H1 (cell line): ENCODE measurements around the gene TSPAN17. TPM values are rescaled to one million over a fixed set of nuclear protein-coding genes. Genes with fewer than 3 reads are reported as not detected.

ENCODE experiments used
- CTCF ChIA-PET: fragments of 300-600 bp; sonication (Branson Sonifier 250); formaldehyde crosslinking; loops from one replicate; lab custom pipeline; 2021; ENCODE audit not compliant: partially characterized antibody; lab: Charles Lee
- POLR2A ChIA-PET: fragments of 300-600 bp; sonication (Branson Sonifier 250); formaldehyde crosslinking; loops from one replicate; lab custom pipeline; 2021; ENCODE audit warnings: inconsistent platforms; ENCODE audit not compliant: partially characterized antibody; lab: Charles Lee
- DNase-seq, 2 experiments: peaks; one replicate each; pipeline versions ENCODE4 v3.0.0 to v3.0.0-alpha.2; 2010 to 2022; ENCODE audit warnings: low spot score in 2 of 2, low read depth in 1 of 2, mixed read lengths in 1 of 2
- FAIRE-seq: peaks from 2 replicates; lab custom pipeline; 2011; peaks lifted over from hg19 to GRCh38; lab: Jason Lieb, UNC
- H2AFZ ChIP-seq: 2 replicates; pipeline ENCODE4 v1.8.1; 2012; ENCODE audit warnings: low read length, inconsistent platforms
- H2AK5ac ChIP-seq: 2 replicates; pipeline ENCODE4 v1.6.1; 2013; ENCODE audit warnings: low read depth, low read length
- H2BK120ac ChIP-seq: replicated peaks from 2 replicates; pipeline ENCODE3; 2013; ENCODE audit warnings: low read depth, low read length, inconsistent platforms
- H2BK12ac ChIP-seq: 2 replicates; pipeline ENCODE4 v1.6.1; 2013; ENCODE audit warnings: low read depth, low read length
- H2BK15ac ChIP-seq: 2 replicates; pipeline ENCODE4 v1.6.1; 2013; ENCODE audit warnings: low read length
- H2BK20ac ChIP-seq: 2 replicates; pipeline ENCODE4 v1.6.1; 2013; ENCODE audit warnings: low read length
- H2BK5ac ChIP-seq: 2 replicates; pipeline ENCODE4 v1.6.1; 2013; ENCODE audit warnings: low read depth, low read length
- H3K14ac ChIP-seq: 2 replicates; pipeline ENCODE4 v1.6.1; 2013; ENCODE audit warnings: inconsistent platforms; ENCODE audit not compliant: insufficient read length
- H3K18ac ChIP-seq: 2 replicates; pipeline ENCODE4 v1.6.1; 2013; ENCODE audit warnings: low read length; ENCODE audit errors: extremely low read depth
- H3K23ac ChIP-seq: 2 replicates; pipeline ENCODE4 v1.6.1; 2013; ENCODE audit warnings: inconsistent platforms; ENCODE audit not compliant: insufficient read length
- H3K23me2 ChIP-seq: 2 replicates; pipeline ENCODE4 v1.6.1; 2013; ENCODE audit warnings: low read depth, low read length
- H3K27ac ChIP-seq: 2 replicates; pipeline ENCODE4 v1.6.1; 2011; ENCODE audit warnings: low read depth, low read length, inconsistent platforms
- H3K27me3 ChIP-seq, 4 experiments: replicated peaks in 1 of 4; 1 replicate in 1 of 4; 2 replicates in 3 of 4; pipeline versions ENCODE4 v1.6.1 to v1.8.1; 2011 to 2013; ENCODE audit warnings: low read length in 3 of 4, mild to moderate bottlenecking in 3 of 4, inconsistent platforms in 2 of 4, mixed read lengths in 2 of 4, moderate library complexity in 1 of 4; ENCODE audit not compliant: control insufficient read depth in 3 of 4, insufficient read depth in 3 of 4; ENCODE audit errors: extremely low read depth in 1 of 4
- H3K36me3 ChIP-seq, 4 experiments: 2 replicates each; pipeline versions ENCODE4 v1.6.1 to v1.8.1; 2011 to 2013; ENCODE audit warnings: mild to moderate bottlenecking in 4 of 4, low read length in 3 of 4, moderate library complexity in 2 of 4, control low read depth in 1 of 4, inconsistent platforms in 1 of 4; ENCODE audit not compliant: insufficient read depth in 4 of 4, control insufficient read depth in 2 of 4
- H3K4ac ChIP-seq: replicated peaks from 2 replicates; pipeline ENCODE3; 2013; ENCODE audit warnings: low read length, low read depth, mixed read lengths, inconsistent platforms; ENCODE audit not compliant: insufficient read length
- H3K4me1 ChIP-seq, 4 experiments: replicated peaks in 1 of 4; 1 replicate in 1 of 4; 2 replicates in 3 of 4; pipeline versions ENCODE4 v1.6.1 to v1.8.1; 2011 to 2013; ENCODE audit warnings: low read length in 3 of 4, inconsistent platforms in 2 of 4, mixed read lengths in 1 of 4; ENCODE audit not compliant: insufficient read depth in 4 of 4, control insufficient read depth in 3 of 4
- H3K4me2 ChIP-seq, 2 experiments: 2 replicates each; pipeline versions ENCODE4 v1.6.1 to v1.8.1; 2011 to 2013; ENCODE audit warnings: low read depth in 2 of 2, low read length in 2 of 2, control low read depth in 1 of 2, inconsistent platforms in 1 of 2, mild to moderate bottlenecking in 1 of 2; ENCODE audit not compliant: insufficient read depth in 1 of 2
- H3K4me3 ChIP-seq, 4 experiments: fragments of 200-600, 300-600 bp in 1 of 4; sonication (generic), shearing (Covaris generic), sonication (Bioruptor Twin) in 1 of 4; 2 replicates each; pipeline versions ENCODE4 v1.5.1 to v1.8.1; 2011 to 2016; ENCODE audit warnings: low read length in 4 of 4, low read depth in 3 of 4, control low read depth in 2 of 4, inconsistent platforms in 2 of 4, mild to moderate bottlenecking in 2 of 4, mixed read lengths in 1 of 4, moderate library complexity in 1 of 4; ENCODE audit not compliant: insufficient read depth in 2 of 4; ENCODE audit errors: extremely low read depth in 1 of 4
- H3K56ac ChIP-seq: replicated peaks from 2 replicates; pipeline ENCODE3; 2013; ENCODE audit warnings: low read depth, mild to moderate bottlenecking, mixed read lengths, low read length, inconsistent platforms; ENCODE audit not compliant: insufficient read length
- H3K79me1 ChIP-seq: 2 replicates; pipeline ENCODE4 v1.6.1; 2013; ENCODE audit warnings: low read depth, low read length, control low read depth
- H3K79me2 ChIP-seq, 2 experiments: 2 replicates each; pipeline versions ENCODE4 v1.6.1 to v1.8.1; 2012 to 2013; ENCODE audit warnings: low read length in 2 of 2, mild to moderate bottlenecking in 2 of 2, inconsistent platforms in 1 of 2; ENCODE audit not compliant: insufficient read depth in 2 of 2, control insufficient read depth in 1 of 2
- H3K9ac ChIP-seq, 4 experiments: replicated peaks in 1 of 4; 1 replicate in 1 of 4; 2 replicates in 3 of 4; pipeline versions ENCODE4 v1.6.1 to v1.8.1; 2011 to 2013; ENCODE audit warnings: low read depth in 3 of 4, low read length in 3 of 4, control low read depth in 2 of 4, mild to moderate bottlenecking in 2 of 4, moderate library complexity in 2 of 4, inconsistent platforms in 1 of 4; ENCODE audit errors: extremely low read depth in 1 of 4
- H3K9me3 ChIP-seq, 2 experiments: 2 replicates each; pipeline versions ENCODE4 v1.6.1 to v1.8.1; 2012 to 2013; ENCODE audit warnings: mild to moderate bottlenecking in 2 of 2, moderate library complexity in 2 of 2, control low read depth in 1 of 2, inconsistent platforms in 1 of 2, low read depth in 1 of 2, low read length in 1 of 2, mixed read lengths in 1 of 2; ENCODE audit not compliant: insufficient read depth in 2 of 2
- H4K20me1 ChIP-seq, 2 experiments: replicated peaks in 1 of 2; 2 replicates each; pipeline versions ENCODE3 to v1.8.1; 2011 to 2013; ENCODE audit warnings: inconsistent platforms in 2 of 2, low read length in 2 of 2, mild to moderate bottlenecking in 1 of 2; ENCODE audit not compliant: insufficient read depth in 2 of 2, control insufficient read depth in 1 of 2
- H4K5ac ChIP-seq: 2 replicates; pipeline ENCODE4 v1.6.1; 2013; ENCODE audit warnings: low read length, low read depth, mixed read lengths, inconsistent platforms; ENCODE audit not compliant: insufficient read length
- H4K8ac ChIP-seq: 2 replicates; pipeline ENCODE4 v1.8.0; 2013; ENCODE audit warnings: mild to moderate bottlenecking, moderate library complexity, low read length, inconsistent platforms; ENCODE audit not compliant: insufficient read depth; ENCODE audit errors: extremely low read depth
- H4K91ac ChIP-seq: replicated peaks from 2 replicates; pipeline ENCODE3; 2013; ENCODE audit warnings: low read length, mixed read lengths, inconsistent platforms; ENCODE audit not compliant: insufficient read length
- CEBPB ChIP-seq: IDR thresholded peaks from 2 replicates; pipeline ENCODE4 v1.6.1; 2012; ENCODE audit warnings: low read depth, low read length
- CHD2 ChIP-seq: IDR thresholded peaks from 2 replicates; pipeline ENCODE4 v1.6.1; 2012; ENCODE audit warnings: low read length, improper control_type of control experiment
- EGR1 ChIP-seq: IDR thresholded peaks from 2 replicates; pipeline ENCODE4 v1.6.1; 2011; ENCODE audit warnings: low read depth, low read length, borderline replicate concordance
- FOSL1 ChIP-seq: IDR thresholded peaks from 2 replicates; pipeline ENCODE4 v1.6.1; 2011; ENCODE audit warnings: mild to moderate bottlenecking, low read depth, low read length, moderate library complexity; ENCODE audit not compliant: insufficient read depth
- MAFK ChIP-seq: IDR thresholded peaks from 2 replicates; pipeline ENCODE4 v1.6.1; 2012; ENCODE audit warnings: low read depth, mild to moderate bottlenecking, improper control_type of control experiment, low read length
- NANOG ChIP-seq: IDR thresholded peaks from 2 replicates; pipeline ENCODE4 v1.6.1; 2011; ENCODE audit warnings: low read length, low read depth, mild to moderate bottlenecking, inconsistent platforms; ENCODE audit not compliant: insufficient read depth, poor library complexity, severe bottlenecking
- POLR2A ChIP-seq, 2 experiments: IDR thresholded peaks; 1 replicate in 1 of 2; 2 replicates in 1 of 2; pipeline ENCODE4 v1.6.1; 2011; ENCODE audit warnings: low read depth in 2 of 2, low read length in 2 of 2, mild to moderate bottlenecking in 2 of 2; ENCODE audit errors: control extremely low read depth in 1 of 2
- SUZ12 ChIP-seq: fragments of 200-600 bp; sonication (generic); IDR thresholded peaks from 2 replicates; pipeline ENCODE4 v1.6.1; 2012; ENCODE audit warnings: mild to moderate bottlenecking, inconsistent platforms, low read length, moderate library complexity, mixed read lengths
- WGBS, 2 experiments: shearing (Covaris generic) in 1 of 2; methylation state at CpG; one replicate each; pipeline versions ENCODE4 v1.1.6 to v1.1.7; 2013 to 2015; ENCODE audit warnings: low lambda C conversion rate in 2 of 2, mixed read lengths in 2 of 2, inconsistent platforms in 1 of 2, low coverage in 1 of 2, missing lambda C conversion rate in 1 of 2; ENCODE audit not compliant: insufficient replicate concordance in 2 of 2, insufficient coverage in 1 of 2, insufficient read length in 1 of 2; ENCODE audit errors: extremely low coverage in 1 of 2, missing lambda C conversion rate in 1 of 2; 5-methylcytosine and 5-hydroxymethylcytosine counted together
- polyA plus RNA-seq, 7 experiments: library from polyadenylated mRNA; depleted of rRNA in 3 of 7; stranded (reverse) in 5 of 7; unstranded in 2 of 7; fragments of >200 nt in 5 of 7; fragments of 200-250 nt in 2 of 7; gene quantifications; 1 replicate in 5 of 7; 2 replicates in 1 of 7; 4 replicates in 1 of 7; pipeline versions ENCODE4 v1.2.1 to v1.2.3, GENCODE V29; 2011 to 2013; ENCODE audit warnings: missing spikeins in 2 of 7, mixed read lengths in 2 of 7
- total RNA-seq: library from RNA; stranded (reverse); fragmentation: NEBNext Ultra II Directional; extraction: Animal tissue kit (Norgen Biotek cat#: 25700); gene quantifications from 2 replicates; pipeline ENCODE4 v1.2.1, GENCODE V29; 2021

The TSPAN17 gene
- total and polyA plus RNA-seq, 2 of the 8 experiments (the other 6 are each of a cell fraction or from before 2014, with no cell fraction given): 41.5 to 53.7 TPM

DNA sequence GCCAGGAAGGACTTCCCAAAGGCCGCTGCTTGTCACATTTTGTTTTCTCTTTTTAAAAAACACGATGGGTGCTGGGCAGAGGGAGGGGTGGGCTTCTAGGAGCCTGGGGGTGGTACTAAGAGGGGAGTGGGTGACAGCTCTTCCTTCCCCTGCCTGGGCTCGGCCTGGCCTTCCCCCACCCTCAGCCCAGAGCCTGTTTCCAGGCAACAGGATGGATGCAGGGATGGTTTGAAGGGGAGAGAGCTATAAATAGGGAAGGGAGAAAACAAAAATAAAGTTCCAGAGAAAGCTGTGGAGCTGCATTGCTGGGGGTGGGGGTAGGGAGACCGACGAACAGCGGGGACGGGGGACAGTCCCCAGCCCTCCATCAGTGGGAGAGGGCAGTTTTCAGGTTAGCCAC is 30.8 kb upstream of the TSPAN17 start:
- Histone ChIP-seq H4K91ac (no peak overlapping the region), H3K27me3 (peaks cover 9 to 44% (median 26%) of the 10 kb centered on the region in 4 experiments; a peak in 6 of 7 replicates), H3K23me2 (peaks cover 5% of the 10 kb centered on the region; the same call in 1 of the 2 replicates), H3K56ac (no peak overlapping the region), H3K9ac (no peak overlapping the region), H4K5ac (no peak overlapping the region), H3K9me3 (peaks cover 0 to 6% of the 10 kb centered on the region in 2 experiments; a peak in 1 of 4 replicates), H2BK120ac (no peak overlapping the region), H2AK5ac (no peak overlapping the region), H3K4me1 (peaks cover 0 to 13% (median 6%) of the 10 kb centered on the region in 4 experiments; a peak in 6 of 7 replicates), H3K18ac (no peak overlapping the region), H3K79me1 (no peaks in the 10 kb centered on the region), H4K20me1 (peaks cover 0 to 6% of the 10 kb centered on the region in 2 experiments), H2BK15ac (no peak overlapping the region), H3K4me3 (no peak overlapping the region), H3K23ac (no peak overlapping the region), H2BK12ac (no peak overlapping the region), H2BK20ac (no peak overlapping the region), H2BK5ac (no peak overlapping the region), H3K36me3 (no peaks in the 10 kb centered on the region), H4K8ac (no peak overlapping the region), H3K14ac (no peak overlapping the region)
- ChIA-PET POLR2A (interaction anchor here (1.5 to 1.8 kb wide), 2 partner anchors 32 to 79 kb away, joined by 3 to 6 read pairs; partner anchors contain the start of gene RNF44), CTCF (interaction anchor here (1.3 to 2.3 kb wide), 3 partner anchors 9 to 45 kb away, joined by 3 to 10 read pairs (median 5); no protein-coding TSS in a partner anchor)
- DNase-seq: no peak
- TF ChIP-seq NANOG (no peak), CHD2 (no peak), POLR2A (IDR thresholded peaks at IDR 0.05; ENCODE audit: control extremely low read depth in 1 of 2, low read depth in 2 of 2, low read length in 2 of 2) (no peak), EGR1 (no peak), CEBPB (no peak), SUZ12 (no peak), MAFK (no peak), FOSL1 (no peak)
- TF ChIP-seq, all 59 proteins: peak for 0
- 87% methylated on average over 3 of the region's 7 CpGs; no CpG with 5 or more reads in 1 of the 2 experiments for WGBS, 2 experiments
- Histone ChIP-seq H3K79me2 (no peaks in the 10 kb centered on the region), H3K4me2 (no peak overlapping the region), H3K4ac (no peak overlapping the region), H3K27ac (no peak overlapping the region), H2AFZ (no peak overlapping the region)
- FAIRE-seq: no peak
